GM13976 (cell line): Measurements from ENCODE around the gene MAP7D1.

Source experiments
- DNase-seq: peaks from one replicate; pipeline ENCODE4 v3.0.0; 2012; ENCODE audit warnings: low spot score
- in situ Hi-C: fragments of 300-500 bp; cut with MboI; formaldehyde crosslinking; loops from one replicate; pipeline ENCODE4 v1.12.0; 2022; ENCODE audit warnings: low sequenced_read_pairs, mixed read lengths, inconsistent platforms; ENCODE audit not compliant: unreplicated experiment
- TF ChIP-seq, protein P1 (sequence below): IDR thresholded peaks from 2 replicates; pipeline ENCODE4 v1.5.1; 2012; ENCODE audit warnings: borderline replicate concordance, mild to moderate bottlenecking; ENCODE audit not compliant: insufficient read depth; ENCODE audit errors: extremely low read depth, missing control alignments, control extremely low read depth

The MAP7D1 gene

DNA sequence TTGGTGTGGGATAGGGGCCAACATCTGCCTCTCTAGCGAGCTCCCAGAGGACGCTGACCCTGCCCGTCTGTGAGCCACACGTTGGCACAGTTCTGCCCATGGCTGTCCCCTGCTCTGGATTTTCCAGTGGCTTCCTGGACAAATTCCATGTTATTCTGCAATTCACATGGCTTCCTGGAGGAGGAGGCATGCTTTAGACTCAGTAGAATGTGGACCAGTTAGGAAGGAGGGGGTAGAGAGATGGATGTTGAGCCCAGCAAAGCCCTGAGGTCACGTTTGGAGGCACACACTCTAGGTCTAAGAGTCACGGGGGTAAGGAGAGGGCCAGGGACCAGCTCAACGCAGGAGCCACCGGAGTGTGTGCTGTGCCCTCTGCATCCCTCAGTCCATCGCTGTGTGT is 43.1 kb upstream of the MAP7D1 start:
- TF ChIP-seq, protein P1, sequence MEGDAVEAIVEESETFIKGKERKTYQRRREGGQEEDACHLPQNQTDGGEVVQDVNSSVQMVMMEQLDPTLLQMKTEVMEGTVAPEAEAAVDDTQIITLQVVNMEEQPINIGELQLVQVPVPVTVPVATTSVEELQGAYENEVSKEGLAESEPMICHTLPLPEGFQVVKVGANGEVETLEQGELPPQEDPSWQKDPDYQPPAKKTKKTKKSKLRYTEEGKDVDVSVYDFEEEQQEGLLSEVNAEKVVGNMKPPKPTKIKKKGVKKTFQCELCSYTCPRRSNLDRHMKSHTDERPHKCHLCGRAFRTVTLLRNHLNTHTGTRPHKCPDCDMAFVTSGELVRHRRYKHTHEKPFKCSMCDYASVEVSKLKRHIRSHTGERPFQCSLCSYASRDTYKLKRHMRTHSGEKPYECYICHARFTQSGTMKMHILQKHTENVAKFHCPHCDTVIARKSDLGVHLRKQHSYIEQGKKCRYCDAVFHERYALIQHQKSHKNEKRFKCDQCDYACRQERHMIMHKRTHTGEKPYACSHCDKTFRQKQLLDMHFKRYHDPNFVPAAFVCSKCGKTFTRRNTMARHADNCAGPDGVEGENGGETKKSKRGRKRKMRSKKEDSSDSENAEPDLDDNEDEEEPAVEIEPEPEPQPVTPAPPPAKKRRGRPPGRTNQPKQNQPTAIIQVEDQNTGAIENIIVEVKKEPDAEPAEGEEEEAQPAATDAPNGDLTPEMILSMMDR: no peak
- DNase-seq: no peak
- in situ Hi-C loops: no loop called here

DNA sequence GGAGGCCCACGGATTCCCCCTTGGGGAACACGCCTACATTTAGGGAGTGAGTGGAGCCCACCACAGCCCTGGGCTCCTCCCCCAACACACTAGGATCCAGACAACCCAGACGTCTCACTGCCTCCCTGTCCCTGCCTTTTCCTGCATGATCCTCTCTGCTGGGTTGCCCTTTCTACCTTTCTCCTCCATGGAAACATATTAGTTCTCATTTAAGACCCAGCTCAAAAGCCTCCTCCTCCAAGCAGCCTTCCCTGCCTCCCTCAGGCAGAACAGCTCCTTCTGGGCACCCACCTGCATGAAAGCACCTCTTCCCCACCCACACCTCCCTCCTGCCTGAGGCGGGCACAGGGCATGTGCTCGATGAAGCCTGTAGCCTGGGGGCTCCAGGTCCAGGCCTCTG is 41.6 kb upstream of the MAP7D1 start:
- no peak for DNase-seq
- TF ChIP-seq, protein P1: no peak
- in situ Hi-C loops: no loop called here

DNA sequence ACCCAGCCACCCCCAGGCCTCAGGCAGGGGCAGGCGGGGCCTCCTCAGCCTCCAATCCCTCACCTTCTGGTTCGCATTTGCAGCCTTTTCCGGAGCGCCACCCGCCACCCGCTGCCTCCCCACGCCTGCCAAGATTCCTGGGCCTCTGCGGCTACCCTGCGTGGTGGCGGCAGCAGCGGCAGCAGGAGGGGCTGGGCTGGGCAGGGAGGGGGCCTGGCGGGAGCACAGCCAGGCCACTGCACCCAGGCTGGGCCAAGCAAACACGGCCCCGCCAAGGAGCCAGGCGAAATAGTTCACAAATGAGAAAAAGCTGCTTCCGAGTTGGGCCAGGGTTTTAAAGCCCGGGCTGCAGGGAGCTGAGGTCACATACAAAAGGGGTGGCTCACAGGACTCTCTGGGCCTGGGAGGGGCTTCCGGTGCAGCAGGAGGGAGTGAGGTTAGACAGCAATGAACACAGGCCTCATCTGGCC is 40.7 kb upstream of the MAP7D1 start:
- in situ Hi-C loops: no loop called here
- no peak for DNase-seq
- TF ChIP-seq, protein P1: no peak

DNA sequence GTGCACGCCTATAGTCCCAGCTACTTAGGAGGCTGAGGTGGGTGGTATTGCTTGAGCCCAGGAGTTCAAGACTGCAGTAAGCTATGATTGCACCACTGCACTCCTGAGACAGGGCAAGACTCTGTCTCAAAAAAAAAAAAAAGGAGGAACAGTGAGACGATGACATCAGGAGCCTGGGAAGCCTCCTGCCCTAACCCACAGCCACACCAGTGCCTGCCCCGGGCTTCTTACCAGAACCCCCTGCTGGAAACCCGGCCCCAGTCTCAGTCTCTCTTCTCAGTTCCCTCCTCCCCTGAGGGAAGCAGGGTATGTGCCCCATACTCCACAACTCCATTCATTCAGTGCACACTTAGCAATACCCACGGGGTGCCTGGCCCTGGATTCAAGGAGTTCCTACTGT is 40.0 kb upstream of the MAP7D1 start:
- peak; percentile 28 for DNase-seq
- TF ChIP-seq, protein P1: no peak
- in situ Hi-C loops: no loop called here

DNA sequence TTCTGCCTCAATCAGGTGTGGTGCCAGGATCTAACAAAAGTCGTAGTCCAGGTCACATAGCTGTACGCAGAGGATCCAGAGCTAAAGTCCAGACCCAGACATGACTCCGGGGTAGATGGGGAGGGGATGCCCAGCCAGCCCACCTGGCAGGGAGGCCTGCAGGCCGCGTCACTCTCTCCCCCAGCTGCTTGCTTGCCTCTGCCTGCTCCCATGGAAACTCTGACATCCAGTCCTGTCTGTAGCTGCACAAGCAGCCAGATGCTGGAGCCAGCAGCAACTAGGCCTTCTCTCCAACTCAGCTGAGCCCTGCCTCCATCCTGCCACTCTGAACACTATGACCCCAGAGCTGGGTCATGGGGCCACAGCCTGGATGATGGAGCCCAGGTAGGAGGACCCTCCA is 39.1 kb upstream of the MAP7D1 start:
- in situ Hi-C loops: no loop called here
- TF ChIP-seq, protein P1: no peak
- no peak for DNase-seq

DNA sequence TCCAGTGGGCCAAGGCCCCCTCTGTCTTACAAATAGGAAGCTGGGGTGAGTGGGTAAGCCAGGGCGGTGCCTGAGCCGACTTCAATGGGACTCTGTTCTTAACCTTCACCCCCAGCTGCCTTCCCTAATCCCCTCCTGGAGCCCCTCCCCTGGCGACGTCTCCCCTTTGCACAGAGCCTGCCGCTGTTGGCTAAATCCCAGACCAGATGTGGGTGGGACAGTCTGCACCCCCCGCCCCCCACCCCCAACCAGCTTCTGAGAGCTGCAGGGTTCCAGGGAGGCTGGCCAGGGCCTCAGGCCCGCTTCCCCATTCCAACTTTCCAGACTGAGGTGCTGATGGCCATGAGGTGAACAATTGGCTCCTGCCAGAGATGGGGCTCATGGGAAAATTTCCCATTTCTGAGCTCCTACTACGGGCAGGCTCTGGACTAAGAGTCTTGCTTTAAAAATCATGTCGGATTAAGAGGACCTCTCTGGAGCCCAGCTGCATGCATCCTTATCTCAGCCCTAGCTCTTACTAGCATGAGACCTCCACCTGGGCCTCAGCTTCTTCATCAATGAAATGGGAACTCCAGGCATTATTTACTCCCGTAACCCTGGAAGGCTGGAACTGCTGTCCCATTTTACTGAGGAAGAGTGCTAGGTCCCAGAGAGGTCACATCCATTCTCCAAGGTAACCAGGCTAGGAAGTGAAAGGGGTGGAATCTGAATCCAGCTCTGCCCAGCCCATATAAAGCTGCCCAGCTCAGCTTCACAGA is 37.3 kb upstream of the MAP7D1 start:
- TF ChIP-seq, protein P1: no peak

More for the DNA sequence above, 37.3 kb upstream of the MAP7D1 start:
- no peak for DNase-seq
- in situ Hi-C loops: no loop called here
